ENCODE results near the gene VPS52.
"Not testable (repeated sequence)": the region's sequence is repeated elsewhere in the genome, so short reads cannot be mapped to it uniquely, and the experiment has no call there.

VPS52 gene

DNA sequence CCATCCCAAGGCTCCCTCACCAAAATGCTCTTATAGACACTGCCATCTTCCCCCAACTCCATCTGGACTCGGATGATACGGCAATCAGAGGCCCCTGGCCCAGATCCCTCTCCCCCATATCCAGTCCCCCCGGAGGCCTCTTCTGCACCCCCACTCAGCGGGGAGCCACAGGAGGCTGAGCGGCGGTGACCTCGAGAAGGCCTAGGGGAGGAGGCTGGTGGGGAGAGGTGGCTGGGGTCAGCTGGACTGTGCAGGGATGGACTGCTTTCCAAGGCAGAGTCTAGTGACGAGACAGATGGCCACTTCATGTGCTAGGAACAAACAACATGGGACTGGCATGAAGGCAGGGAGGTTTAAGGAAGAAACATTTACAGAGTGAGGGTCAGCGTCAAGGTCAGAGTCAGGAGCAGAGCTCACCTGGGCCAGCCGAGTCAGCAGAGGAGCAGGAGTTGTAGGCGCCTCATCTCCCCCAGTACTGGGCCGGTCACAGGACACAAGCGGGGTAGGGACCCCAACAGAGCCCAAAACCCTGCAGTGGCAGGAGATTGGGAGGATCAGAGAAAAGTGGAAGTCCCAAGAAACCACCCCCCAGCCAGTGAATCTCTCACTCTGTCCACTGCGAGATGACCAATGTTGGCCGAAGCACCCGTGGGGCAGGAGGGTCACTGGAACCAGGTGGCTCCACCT lies 21.5 kb upstream of the VPS52 start:
- Histone ChIP-seq H3K27me3 (ENCODE audit: control insufficient read depth in 2 of 2, insufficient read depth in 2 of 2, low read length in 2 of 2) (no peaks in the 10 kb centered on the region), H3K9ac (ENCODE audit: low read depth in 1 of 2, low read length in 2 of 2) (no peak overlapping the region), H3K4me1 (ENCODE audit: control insufficient read depth in 2 of 2, insufficient read depth in 2 of 2, low read length in 2 of 2) (peaks cover 23 to 24% of the 10 kb centered on the region in 2 donors), H3K36me3 (ENCODE audit: control insufficient read depth in 2 of 2, insufficient read depth in 2 of 2, low read length in 2 of 2) (peaks cover 14 to 22% of the 10 kb centered on the region in 2 donors), H3K9me3 (ENCODE audit: control insufficient read depth in 2 of 2, low read length in 2 of 2) (no peaks in the 10 kb centered on the region), H3K4me3 (ENCODE audit: low read length in 2 of 2) (no peak overlapping the region), H3K27ac (ENCODE audit: low read depth in 2 of 2, low read length in 2 of 2) (no peak overlapping the region)

DNA sequence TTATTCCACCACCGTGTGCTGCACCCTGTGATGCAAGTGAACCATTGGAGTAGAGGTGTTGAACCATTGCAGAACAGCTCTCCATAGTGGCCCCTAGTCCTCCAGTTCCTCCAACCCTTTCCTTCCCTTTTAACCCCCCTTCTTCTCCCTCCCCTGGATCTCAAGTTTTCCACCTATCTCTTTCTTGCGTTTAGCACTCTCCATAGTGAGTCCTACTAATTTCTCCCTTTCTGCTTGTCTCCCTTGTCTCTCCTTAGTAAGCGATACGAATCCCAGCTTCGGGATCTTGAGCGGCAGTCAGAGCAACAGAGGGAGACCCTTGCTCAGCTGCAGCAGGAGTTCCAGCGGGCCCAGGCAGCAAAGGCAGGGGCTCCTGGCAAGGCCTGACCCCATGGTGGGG lies 18.8 kb upstream of the VPS52 start:
- Histone ChIP-seq H3K4me1 (ENCODE audit: control insufficient read depth in 2 of 2, insufficient read depth in 2 of 2, low read length in 2 of 2) (peaks cover 18 to 19% of the 10 kb centered on the region in 2 donors), H3K36me3 (ENCODE audit: control insufficient read depth in 2 of 2, insufficient read depth in 2 of 2, low read length in 2 of 2) (peaks cover 26 to 41% of the 10 kb centered on the region in 2 donors), H3K9ac (ENCODE audit: low read depth in 1 of 2, low read length in 2 of 2) (peak overlapping the region in 1 of 2 donors; percentile 66)

DNA sequence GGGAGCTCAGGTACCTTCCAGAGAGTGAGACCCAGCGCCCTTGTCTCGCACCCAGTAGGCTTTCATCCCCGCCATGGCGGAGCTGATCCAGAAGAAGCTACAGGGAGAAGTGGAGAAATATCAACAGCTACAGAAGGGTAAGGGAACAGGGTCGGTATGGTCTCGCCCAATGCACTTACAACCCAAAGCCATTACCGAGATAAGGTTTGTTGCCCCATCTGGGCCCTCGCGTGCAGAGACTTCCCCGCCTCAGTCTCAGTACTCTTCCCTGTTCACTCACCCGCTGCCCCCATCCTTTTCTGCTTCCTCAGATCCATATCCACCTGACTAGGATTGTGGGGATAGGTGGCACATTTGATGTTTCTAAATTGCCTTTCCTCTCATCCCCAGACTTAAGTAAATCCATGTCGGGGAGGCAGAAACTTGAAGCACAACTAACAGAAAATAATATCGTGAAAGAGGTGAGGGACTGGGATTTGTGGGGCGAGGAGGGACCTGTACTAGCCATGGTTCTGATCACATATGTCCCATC lies 18.2 kb upstream of the VPS52 start:
- Histone ChIP-seq H3K9me3 (ENCODE audit: control insufficient read depth in 2 of 2, low read length in 2 of 2) (no peaks in the 10 kb centered on the region), H3K27me3 (ENCODE audit: control insufficient read depth in 2 of 2, insufficient read depth in 2 of 2, low read length in 2 of 2) (no peaks in the 10 kb centered on the region), H3K4me1 (ENCODE audit: control insufficient read depth in 2 of 2, insufficient read depth in 2 of 2, low read length in 2 of 2) (peaks cover 18 to 19% of the 10 kb centered on the region in 2 donors), H3K9ac (ENCODE audit: low read depth in 1 of 2, low read length in 2 of 2) (peak overlapping the region; percentile 66 to 90), H3K36me3 (ENCODE audit: control insufficient read depth in 2 of 2, insufficient read depth in 2 of 2, low read length in 2 of 2) (peaks cover 28 to 42% of the 10 kb centered on the region in 2 donors), H3K27ac (ENCODE audit: low read depth in 2 of 2, low read length in 2 of 2) (peak overlapping the region; percentile 50 to 82), H3K4me3 (ENCODE audit: low read length in 2 of 2) (peak overlapping the region; percentile 85 to 99)

More for the DNA sequence above, 18.8 kb upstream of the VPS52 start:
- no peak overlapping the region for H3K27ac ChIP-seq (ENCODE audit: low read depth in 2 of 2, low read length in 2 of 2)
- H3K4me3 ChIP-seq (ENCODE audit: low read length in 2 of 2), result peak overlapping the region; percentile 85 to 99
- no peaks in the 10 kb centered on the region for H3K9me3 ChIP-seq (ENCODE audit: control insufficient read depth in 2 of 2, low read length in 2 of 2)
- no peaks in the 10 kb centered on the region for H3K27me3 ChIP-seq (ENCODE audit: control insufficient read depth in 2 of 2, insufficient read depth in 2 of 2, low read length in 2 of 2)

DNA sequence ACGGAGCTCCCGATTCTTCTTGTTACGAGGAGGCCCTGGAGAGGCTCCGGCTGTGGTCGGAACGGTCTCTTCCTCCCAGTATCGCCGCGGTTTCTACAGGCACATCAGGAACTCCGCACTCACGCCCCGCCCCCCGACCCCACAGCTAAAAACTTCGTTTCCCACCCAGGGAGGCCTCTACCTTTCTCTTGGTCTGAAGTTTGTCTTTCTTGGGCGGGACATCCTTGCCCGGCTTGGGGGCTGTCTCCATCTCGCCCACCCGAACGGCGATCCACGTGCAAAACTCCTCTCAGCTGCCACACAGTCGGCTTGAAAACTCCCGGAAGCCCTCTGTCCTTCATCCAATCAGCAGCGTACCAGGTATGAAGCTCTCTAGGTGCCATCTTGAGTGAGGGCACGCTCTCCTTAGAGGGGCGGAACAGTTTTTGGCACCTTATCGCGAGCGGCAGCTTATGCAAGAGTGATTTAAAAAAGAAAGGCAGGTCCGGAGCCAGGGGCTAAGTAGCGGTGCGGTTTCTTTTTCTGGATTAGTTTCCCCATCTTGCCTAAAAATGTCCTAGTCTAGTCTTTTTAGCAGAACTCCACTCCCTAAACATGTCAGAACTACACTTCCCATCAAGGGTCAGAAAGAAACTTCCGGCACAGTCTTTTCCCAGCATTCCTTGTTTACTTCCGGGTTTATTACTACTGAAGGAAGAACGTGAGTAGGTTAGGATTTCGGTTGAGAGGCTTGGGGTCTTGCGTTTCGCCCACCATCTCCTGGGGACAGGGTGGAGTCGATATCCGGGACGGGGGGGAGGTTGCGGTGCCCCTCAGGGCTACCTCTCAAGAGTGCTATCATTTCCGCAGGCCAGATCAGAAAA lies 17.5 kb upstream of the VPS52 start, which contains the start of the genes PFDN6 and WDR46:
TSS of gene PFDN6 (plus strand) at position 681 of the 863 bp plus-strand sequence. CDS start 256 bp downstream, outside the sequence.
TSS of gene WDR46 (minus strand) at position 319 of the 863 bp plus-strand sequence. CDS start at position 250, 69 bp downstream.
- H3K9ac ChIP-seq (ENCODE audit: low read depth in 1 of 2, low read length in 2 of 2), result peak within 1 kb of the TSS; percentile 66 to 90
- H3K27ac ChIP-seq (ENCODE audit: low read depth in 2 of 2, low read length in 2 of 2), result peak within 1 kb of the TSS; percentile 50 to 82
- H3K27me3 ChIP-seq (ENCODE audit: control insufficient read depth in 2 of 2, insufficient read depth in 2 of 2, low read length in 2 of 2), result no peaks in the 10 kb centered on the region
- H3K9me3 ChIP-seq (ENCODE audit: control insufficient read depth in 2 of 2, low read length in 2 of 2), result no peaks in the 10 kb centered on the region
- peaks cover 18 to 19% of the 10 kb centered on the region in 2 donors for H3K4me1 ChIP-seq (ENCODE audit: control insufficient read depth in 2 of 2, insufficient read depth in 2 of 2, low read length in 2 of 2)
- H3K36me3 ChIP-seq (ENCODE audit: control insufficient read depth in 2 of 2, insufficient read depth in 2 of 2, low read length in 2 of 2), result peaks cover 33 to 42% of the 10 kb centered on the region in 2 donors
- H3K4me3 ChIP-seq (ENCODE audit: low read length in 2 of 2), result peak within 1 kb of the TSS; percentile 85 to 99

DNA sequence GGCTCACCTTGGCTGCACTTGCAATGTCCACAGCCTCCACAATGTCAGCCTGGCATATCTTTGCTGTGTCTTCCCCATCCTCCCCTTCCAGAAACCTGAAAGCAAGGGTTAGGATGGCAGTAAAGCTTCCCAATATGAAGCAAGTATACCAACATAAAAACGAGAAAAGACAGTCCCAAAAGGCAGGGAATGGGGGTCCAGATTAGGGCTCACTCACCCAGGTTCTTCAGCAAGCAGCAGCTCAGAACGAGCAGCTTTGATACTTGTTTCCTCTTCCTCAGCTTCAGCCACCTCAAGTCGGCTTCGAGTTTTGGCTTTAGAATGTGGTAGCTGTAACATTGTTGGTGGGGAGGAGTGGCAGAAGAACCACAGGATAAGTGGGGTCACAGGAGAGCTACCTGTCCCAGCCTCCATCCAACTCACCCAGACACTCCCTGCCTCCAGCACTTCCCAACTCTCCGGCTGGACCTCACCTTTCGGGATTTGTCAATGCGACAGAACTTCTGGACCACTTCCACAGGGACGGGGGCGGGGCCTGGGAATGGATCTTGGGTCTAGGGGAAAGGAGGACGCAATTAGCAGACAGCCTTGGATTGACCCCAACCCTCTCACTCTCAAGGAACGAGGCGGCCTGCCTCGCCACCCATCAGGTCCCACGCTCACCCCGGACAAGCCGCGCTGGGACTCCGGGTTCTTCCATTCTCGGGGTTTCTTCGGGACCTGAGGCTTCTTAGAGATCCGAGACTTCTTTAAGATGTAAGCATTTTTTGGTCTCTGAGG lies 16.7 kb upstream of the VPS52 start:
- H3K27me3 ChIP-seq (ENCODE audit: control insufficient read depth in 2 of 2, insufficient read depth in 2 of 2, low read length in 2 of 2), result no peaks in the 10 kb centered on the region
- H3K36me3 ChIP-seq (ENCODE audit: control insufficient read depth in 2 of 2, insufficient read depth in 2 of 2, low read length in 2 of 2), result peaks cover 35 to 36% of the 10 kb centered on the region in 2 donors
- H3K4me3 ChIP-seq (ENCODE audit: low read length in 2 of 2), result peak overlapping the region; percentile 85 to 99
- H3K9me3 ChIP-seq (ENCODE audit: control insufficient read depth in 2 of 2, low read length in 2 of 2), result no peaks in the 10 kb centered on the region
- H3K27ac ChIP-seq (ENCODE audit: low read depth in 2 of 2, low read length in 2 of 2), result peak overlapping the region; percentile 50 to 82
- H3K4me1 ChIP-seq (ENCODE audit: control insufficient read depth in 2 of 2, insufficient read depth in 2 of 2, low read length in 2 of 2), result peaks cover 18 to 19% of the 10 kb centered on the region in 2 donors
- peak overlapping the region; percentile 66 to 90 for H3K9ac ChIP-seq (ENCODE audit: low read depth in 1 of 2, low read length in 2 of 2)

DNA sequence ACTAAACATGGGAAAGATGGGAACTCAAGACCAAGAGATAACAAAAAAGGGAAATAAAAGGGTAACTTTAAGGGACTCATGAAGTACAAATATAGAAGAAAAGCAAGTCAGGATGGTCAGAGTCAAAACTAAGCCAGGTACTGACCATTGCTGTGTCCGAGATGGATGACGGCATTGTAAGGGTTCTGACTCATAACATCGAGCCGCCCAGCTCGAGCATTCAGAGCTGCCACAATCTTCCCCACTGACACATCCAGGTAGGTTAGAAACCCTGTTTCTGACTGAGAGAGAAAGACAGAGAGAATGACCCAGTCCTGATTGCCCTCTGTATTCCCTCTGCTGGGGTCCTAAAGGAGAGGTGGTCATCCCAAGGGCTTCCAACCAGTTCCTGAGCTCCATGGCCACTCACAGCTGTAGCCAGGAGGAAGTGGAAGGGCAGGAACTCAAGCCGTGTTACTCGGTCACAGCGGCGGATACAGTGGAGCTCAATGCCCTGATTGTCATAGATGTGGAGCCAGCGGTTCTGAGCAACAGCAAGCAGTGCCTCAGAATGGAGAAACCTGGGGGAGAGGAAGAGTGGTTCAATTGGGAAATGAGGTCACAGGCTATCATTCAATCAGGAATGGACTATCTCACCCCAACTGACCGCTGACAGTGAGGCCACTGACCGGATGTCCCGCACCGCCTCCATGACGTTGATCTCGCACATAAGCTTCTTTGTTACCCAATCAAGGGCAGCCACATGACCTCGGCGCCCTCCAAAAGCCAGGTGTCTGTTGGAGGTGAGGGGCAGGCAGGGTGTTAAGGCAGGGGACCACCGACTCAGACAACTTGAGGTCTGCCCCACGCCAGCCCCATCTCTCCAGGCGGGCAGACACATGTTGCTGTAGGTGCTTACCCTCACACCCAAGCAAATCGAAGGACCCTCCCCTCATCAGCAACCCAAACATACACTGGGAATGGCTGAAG lies 15.6 kb upstream of the VPS52 start:
- Histone ChIP-seq H3K36me3 (ENCODE audit: control insufficient read depth in 2 of 2, insufficient read depth in 2 of 2, low read length in 2 of 2) (peaks cover 36 to 37% of the 10 kb centered on the region in 2 donors), H3K9me3 (ENCODE audit: control insufficient read depth in 2 of 2, low read length in 2 of 2) (no peaks in the 10 kb centered on the region), H3K27ac (ENCODE audit: low read depth in 2 of 2, low read length in 2 of 2) (no peak overlapping the region), H3K4me3 (ENCODE audit: low read length in 2 of 2) (peak overlapping the region in 1 of 2 donors; percentile 99), H3K27me3 (ENCODE audit: control insufficient read depth in 2 of 2, insufficient read depth in 2 of 2, low read length in 2 of 2) (no peaks in the 10 kb centered on the region), H3K4me1 (ENCODE audit: control insufficient read depth in 2 of 2, insufficient read depth in 2 of 2, low read length in 2 of 2) (peaks cover 18 to 19% of the 10 kb centered on the region in 2 donors), H3K9ac (ENCODE audit: low read depth in 1 of 2, low read length in 2 of 2) (no peak overlapping the region)

DNA sequence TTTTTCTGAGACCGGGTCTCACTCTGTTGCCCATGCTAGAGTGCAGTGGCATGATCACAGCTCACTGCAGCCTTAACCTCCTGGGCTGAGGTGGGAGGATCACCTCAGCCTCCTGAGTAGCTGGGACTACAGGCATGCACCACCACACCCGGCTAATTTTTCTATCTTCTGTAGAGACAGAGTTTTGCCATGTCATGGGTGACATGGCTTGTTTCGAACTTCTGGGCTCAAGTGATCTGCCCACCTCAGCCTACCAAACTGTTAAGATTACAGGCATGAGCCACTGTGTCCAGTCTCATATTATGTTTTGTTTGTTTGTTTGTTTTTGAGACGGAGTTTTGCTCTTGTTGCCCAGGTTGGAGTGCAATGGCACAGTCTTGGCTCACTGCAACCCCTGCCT lies 13.5 kb upstream of the VPS52 start:
- Histone ChIP-seq H3K4me1 (ENCODE audit: control insufficient read depth in 2 of 2, insufficient read depth in 2 of 2, low read length in 2 of 2) (peaks cover 14 to 15% of the 10 kb centered on the region in 2 donors), H3K36me3 (ENCODE audit: control insufficient read depth in 2 of 2, insufficient read depth in 2 of 2, low read length in 2 of 2) (peaks cover 37 to 42% of the 10 kb centered on the region in 2 donors)
- not testable (repeated sequence) for H3K9me3 ChIP-seq (ENCODE audit: control insufficient read depth in 2 of 2, low read length in 2 of 2)

DNA sequence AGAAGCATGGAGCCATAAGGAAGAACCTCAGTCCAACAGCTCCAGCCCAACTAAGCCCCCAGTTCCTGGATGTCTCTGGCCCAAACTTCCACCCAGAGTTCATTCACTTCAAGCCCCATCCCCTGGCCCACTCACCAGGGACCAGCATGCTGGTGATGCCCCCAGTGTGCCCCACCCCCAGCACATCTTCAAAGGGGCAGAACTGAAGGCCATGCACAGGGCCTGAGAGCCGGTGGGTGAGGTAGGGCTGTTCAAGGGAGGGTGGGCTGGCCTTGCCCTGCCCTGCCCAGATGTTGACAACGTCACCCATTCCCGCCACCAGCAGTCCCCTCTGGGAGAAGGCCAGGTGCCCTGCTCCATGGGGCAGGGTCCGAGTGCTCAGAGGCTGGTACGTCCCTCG lies 8.9 kb upstream of the VPS52 start:
- no peak overlapping the region for H3K9ac ChIP-seq (ENCODE audit: low read depth in 1 of 2, low read length in 2 of 2)
- no peak overlapping the region for H3K27ac ChIP-seq (ENCODE audit: low read depth in 2 of 2, low read length in 2 of 2)

More for the DNA sequence above, 13.5 kb upstream of the VPS52 start:
- H3K4me3 ChIP-seq (ENCODE audit: low read length in 2 of 2); H3K9ac ChIP-seq (ENCODE audit: low read depth in 1 of 2, low read length in 2 of 2); H3K27me3 ChIP-seq (ENCODE audit: control insufficient read depth in 2 of 2, insufficient read depth in 2 of 2, low read length in 2 of 2); H3K27ac ChIP-seq (ENCODE audit: low read depth in 2 of 2, low read length in 2 of 2): not testable (repeated sequence)

More for the DNA sequence above, 8.9 kb upstream of the VPS52 start:
- H3K27me3 ChIP-seq (ENCODE audit: control insufficient read depth in 2 of 2, insufficient read depth in 2 of 2, low read length in 2 of 2), result no peaks in the 10 kb centered on the region
- H3K36me3 ChIP-seq (ENCODE audit: control insufficient read depth in 2 of 2, insufficient read depth in 2 of 2, low read length in 2 of 2), result peaks cover 46 to 50% of the 10 kb centered on the region in 2 donors
- no peaks in the 10 kb centered on the region for H3K9me3 ChIP-seq (ENCODE audit: control insufficient read depth in 2 of 2, low read length in 2 of 2)
- H3K4me3 ChIP-seq (ENCODE audit: low read length in 2 of 2), result no peak overlapping the region
- peaks cover 23% of the 10 kb centered on the region in 2 donors for H3K4me1 ChIP-seq (ENCODE audit: control insufficient read depth in 2 of 2, insufficient read depth in 2 of 2, low read length in 2 of 2)

Data from mucosa of rectum (tissue), 2 donors.